Right cardiac atrium (tissue), 5 donors: Measurements from ENCODE around the gene PARD6A. TPM values are rescaled to one million over a fixed set of nuclear protein-coding genes. Genes with fewer than 3 reads are reported as not detected.

Experiments
- ATAC-seq, 2 donors: fragments of 200-7000 bp; cut with Tn5 transposase; one replicate each; pipeline versions ENCODE4 v1.8.0 to v1.9.1; 2020; ENCODE audit warnings: moderate library complexity in 2 of 2, mild to moderate bottlenecking in 1 of 2
- DNase-seq, 3 donors: peaks; one replicate each; pipeline ENCODE4 v3.0.0-alpha.2; 2020
- H3K27ac ChIP-seq: one replicate; pipeline ENCODE4 v1.5.1; 2013; ENCODE audit warnings: mild to moderate bottlenecking, low read length, control low read depth, moderate library complexity
- H3K27me3 ChIP-seq: one replicate; pipeline ENCODE4 v1.6.1; 2013; ENCODE audit not compliant: control insufficient read depth, insufficient read depth
- H3K4me1 ChIP-seq: one replicate; pipeline ENCODE4 v1.6.1; 2013; ENCODE audit warnings: low read length; ENCODE audit not compliant: control insufficient read depth, insufficient read depth
- H3K4me3 ChIP-seq: one replicate; pipeline ENCODE4 v1.5.1; 2013; ENCODE audit warnings: low read length, control low read depth
- H3K9me3 ChIP-seq: one replicate; pipeline ENCODE4 v1.6.1; 2013; ENCODE audit warnings: low read length; ENCODE audit not compliant: control insufficient read depth
- WGBS: extraction: QIAGEN DNeasy Blood & Tissue Kit; methylation state at CpG from one replicate; pipeline ENCODE4 v1.1.7; 2013; 5-methylcytosine and 5-hydroxymethylcytosine counted together
- intact Hi-C, 4 donors: fragments of 100-400 bp; cut with DNase I; formaldehyde crosslinking; loops; one replicate each; pipeline versions ENCODE4 v1.11.0 to v1.14.0; 2022 to 2023
- polyA plus RNA-seq: library from polyadenylated mRNA; stranded (reverse); fragments of 200-250 nt; gene quantifications from one replicate; pipeline ENCODE4 v1.2.3, GENCODE V29; 2013
- total RNA-seq, 4 donors: library from RNA; stranded (reverse); fragmentation: NEBNext Ultra II Directional; extraction: Animal tissue kit (Norgen Biotek cat#: 25700); gene quantifications; one replicate each; pipeline ENCODE4 v1.2.1, GENCODE V29; 2021
- donor health status: healthy with polysubstance abuse.
- donor health status: DM: no; HTN: yes; CAD: no.
- donor health status: DM: no; HTN: no; CAD: no.
- donor health status: DM: no; HTN: yes; CAD: no; lungs with severe emphysema.
- donor health status: DM: yes; HTN: yes; CAD: no.

Gene PARD6A
- total and polyA plus RNA-seq, 5 donors, result 3.1 to 3.5 (median 3.5) TPM

- 34% methylated on average over 10 of the region's 10 CpGs for WGBS
- Histone ChIP-seq H3K4me1 (peaks cover 5% of the 10 kb centered on the region), H3K4me3 (peak overlapping the region; percentile 77), H3K9me3 (no peaks in the 10 kb centered on the region), H3K27ac (peak overlapping the region; percentile 75), H3K27me3 (no peaks in the 10 kb centered on the region)
- DNase-seq, result no peak
- intact Hi-C loops, result loop anchor here (2.0 to 10.0 kb wide), 4 partner anchors 103 to 147 kb away; partner anchors contain the start of genes CTCF (in 3 of the 4) and RIPOR1 (in 1 of the 4)
- ATAC-seq, result no peak
These were observed 6.7 kb downstream of the PARD6A start for GRCh38 chr16:67667453-67667816.

GRCh38 chr16:67667817-67668494, 7.2 kb downstream of the PARD6A start:
- H3K4me1 ChIP-seq, result peaks cover 5% of the 10 kb centered on the region
- H3K27me3 ChIP-seq, result no peaks in the 10 kb centered on the region
- H3K4me3 ChIP-seq, result no peak overlapping the region
- 22% methylated on average over 18 of the region's 18 CpGs for WGBS
- intact Hi-C loops, result loop anchor here (2.0 to 10.0 kb wide), 4 partner anchors 103 to 147 kb away; partner anchors contain the start of genes CTCF (in 3 of the 4) and RIPOR1 (in 1 of the 4)
- H3K27ac ChIP-seq, result peak overlapping the region; percentile 75
- H3K9me3 ChIP-seq, result no peaks in the 10 kb centered on the region
- DNase-seq (peak; percentile 88 to 95 (median 94)), ATAC-seq (peak; percentile 83 to 86)

GRCh38 chr16:67668495-67669157, 7.9 kb downstream of the PARD6A start:
- DNase-seq (peak in 2 of 3 donors; percentile 59 to 64), ATAC-seq (no peak)
- Histone ChIP-seq H3K27ac (no peak overlapping the region), H3K9me3 (no peaks in the 10 kb centered on the region), H3K27me3 (no peaks in the 10 kb centered on the region), H3K4me1 (peaks cover 8% of the 10 kb centered on the region), H3K4me3 (no peak overlapping the region)
- 92% methylated on average over 6 of the region's 6 CpGs for WGBS
- intact Hi-C loops, result loop anchor here (5.0 to 10.0 kb wide), 3 partner anchors 104 to 146 kb away; partner anchors contain the start of genes CTCF (in 3 of the 4) and RIPOR1 (in 1 of the 4)

GRCh38 chr16:67669499-67670101, 8.8 kb downstream of the PARD6A start:
- Histone ChIP-seq H3K4me1 (peaks cover 10% of the 10 kb centered on the region), H3K27me3 (no peaks in the 10 kb centered on the region), H3K9me3 (no peaks in the 10 kb centered on the region), H3K27ac (no peak overlapping the region), H3K4me3 (no peak overlapping the region)
- DNase-seq, result peak in 1 of 3 donors; percentile 56
- ATAC-seq, result no peak
- WGBS, result 90% methylated on average over 10 of the region's 10 CpGs
- intact Hi-C loops, result loop anchor here (5.0 to 10.0 kb wide), 5 partner anchors 105 to 147 kb away; partner anchors contain the start of genes CTCF (in 3 of the 4), RANBP10 (in 1 of the 4), RIPOR1 (in 1 of the 4) and TSNAXIP1 (in 1 of the 4)

- Histone ChIP-seq H3K4me1 (peaks cover 8% of the 10 kb centered on the region), H3K4me3 (no peak overlapping the region), H3K27me3 (no peaks in the 10 kb centered on the region), H3K27ac (no peak overlapping the region), H3K9me3 (no peaks in the 10 kb centered on the region)
- DNase-seq (no peak), ATAC-seq (no peak)
- intact Hi-C loops, result loop anchor here in 2 of 4 donors (10.0 kb wide), 2 partner anchors 132 to 142 kb away; partner anchors contain the start of genes RANBP10 (in 1 of the 2) and TSNAXIP1 (in 1 of the 2)
- WGBS, result 35% methylated on average over 4 of the region's 4 CpGs
These were observed 11.5 kb downstream of the PARD6A start for GRCh38 chr16:67672306-67672705.

- peak overlapping the region; percentile 71 for H3K27ac ChIP-seq
- no peaks in the 10 kb centered on the region for H3K9me3 ChIP-seq
- 47% methylated on average over 13 of the region's 13 CpGs for WGBS
- H3K4me3 ChIP-seq, result no peak overlapping the region
- DNase-seq (peak; percentile 74 to 87 (median 84)), ATAC-seq (peak; percentile 44 to 69)
- no peaks in the 10 kb centered on the region for H3K27me3 ChIP-seq
- peaks cover 5% of the 10 kb centered on the region for H3K4me1 ChIP-seq
- intact Hi-C loops, result loop anchor here in 2 of 4 donors (10.0 kb wide), 2 partner anchors 132 to 142 kb away; partner anchors contain the start of genes RANBP10 (in 1 of the 2) and TSNAXIP1 (in 1 of the 2)
These were observed 12.2 kb downstream of the PARD6A start for GRCh38 chr16:67672739-67673662.

GRCh38 chr16:67673712-67674580, 13.2 kb downstream of the PARD6A start:
- DNase-seq (peak; percentile 82 to 89 (median 89)), ATAC-seq (peak; percentile 67 to 74)
- Histone ChIP-seq H3K27me3 (no peaks in the 10 kb centered on the region), H3K27ac (peak overlapping the region; percentile 77), H3K4me1 (peaks cover 5% of the 10 kb centered on the region), H3K4me3 (no peak overlapping the region), H3K9me3 (no peaks in the 10 kb centered on the region)
- WGBS, result 42% methylated on average over 21 of the region's 21 CpGs
- intact Hi-C loops, result loop anchor here in 2 of 4 donors (10.0 kb wide), 2 partner anchors 131 to 141 kb away; partner anchors contain the start of genes RANBP10 (in 1 of the 2) and TSNAXIP1 (in 1 of the 2)

GRCh38 chr16:67674851-67675578, 14.3 kb downstream of the PARD6A start:
- ATAC-seq (no peak), DNase-seq (peak in 2 of 3 donors; percentile 52 to 55)
- Histone ChIP-seq H3K27ac (no peak overlapping the region), H3K4me1 (peaks cover 5% of the 10 kb centered on the region), H3K4me3 (no peak overlapping the region), H3K27me3 (no peaks in the 10 kb centered on the region), H3K9me3 (no peaks in the 10 kb centered on the region)
- WGBS, result 95% methylated on average over 28 of the region's 28 CpGs
- intact Hi-C loops, result loop anchor here in 2 of 4 donors (10.0 kb wide), 2 partner anchors 130 to 140 kb away; partner anchors contain the start of genes RANBP10 (in 1 of the 2) and TSNAXIP1 (in 1 of the 2)

- intact Hi-C loops, result loop anchor here in 2 of 4 donors (10.0 kb wide), 2 partner anchors 129 to 139 kb away; partner anchors contain the start of genes RANBP10 (in 1 of the 2) and TSNAXIP1 (in 1 of the 2)
- DNase-seq, result peak in 1 of 3 donors; percentile 38
- WGBS, result 96% methylated on average over 17 of the region's 17 CpGs
These were observed 14.8 kb downstream of the PARD6A start for GRCh38 chr16:67675579-67675935.

More at GRCh38 chr16:67675579-67675935, 14.8 kb downstream of the PARD6A start:
- Histone ChIP-seq H3K4me3 (no peak overlapping the region), H3K27me3 (no peaks in the 10 kb centered on the region), H3K9me3 (no peaks in the 10 kb centered on the region), H3K4me1 (peaks cover 5% of the 10 kb centered on the region), H3K27ac (no peak overlapping the region)
- no peak for ATAC-seq
